ENCODE results near the gene TMEM131.

- TF ChIP-seq CTCF (IDR thresholded peaks at IDR 0.05) (no peak), ZNF138 (CRISPR knock-in tag; conservative IDR thresholded peaks at IDR 0.05) (no peak), ATF6 (CRISPR knock-in tag; IDR thresholded peaks at IDR 0.05) (no peak), ETV6 (CRISPR knock-in tag; IDR thresholded peaks at IDR 0.05) (no peak), ZSCAN18 (CRISPR knock-in tag; IDR thresholded peaks at IDR 0.05) (no peak), E2F1 (CRISPR knock-in tag; IDR thresholded peaks at IDR 0.05) (no peak), ATF1 (CRISPR knock-in tag; IDR thresholded peaks at IDR 0.05) (no peak), ZNF121 (CRISPR knock-in tag; IDR thresholded peaks at IDR 0.05) (no peak), ESRRA (CRISPR knock-in tag; IDR thresholded peaks at IDR 0.05; ENCODE audit: borderline replicate concordance) (no peak), ZNF416 (CRISPR knock-in tag; IDR thresholded peaks at IDR 0.05) (no peak)
Measured at GRCh38 chr2:97765933-97766332, 229.8 kb downstream of the TMEM131 start.

Data from WTC11 (cell line).